ENCODE data around the gene SMIM14. TPM values are rescaled to one million over a fixed set of nuclear protein-coding genes. Genes with fewer than 3 reads are reported as not detected.
"Not testable (repeated sequence)": the region's sequence is repeated elsewhere in the genome, so short reads cannot be mapped to it uniquely, and the experiment has no call there.

The SMIM14 gene
- total and polyA plus RNA-seq, 8 donors, result 52.9 to 67.8 (median 55.4) TPM

DNA sequence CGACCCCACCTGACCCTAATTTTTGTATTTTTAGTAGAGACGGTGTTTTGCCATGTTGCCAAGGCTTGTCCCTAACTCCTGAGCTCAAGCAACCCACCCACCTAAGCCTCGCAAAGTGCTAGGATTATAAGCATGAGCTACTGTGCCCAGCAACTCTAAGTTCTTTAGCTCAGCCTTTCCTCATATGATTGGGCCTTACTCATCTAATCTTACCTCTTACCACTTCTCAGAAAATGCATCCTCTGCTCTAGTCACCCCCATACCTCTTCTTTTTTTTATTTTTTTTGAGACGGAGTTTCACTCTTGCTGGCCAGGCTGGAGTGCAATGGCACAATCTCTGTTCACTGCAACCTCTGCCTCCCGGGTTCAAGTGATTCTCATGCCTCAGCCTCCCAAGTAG lies 75.9 kb downstream of the SMIM14 start:
- intact Hi-C loops (cut with DNase I), result no loop called here
- peaks cover 0 to 27% of the 10 kb centered on the region in 2 donors for H3K36me3 ChIP-seq
- no peak overlapping the region for H3K27ac ChIP-seq
- H3K9me3 ChIP-seq, result no peaks in the 10 kb centered on the region
- TF ChIP-seq, protein P1, sequence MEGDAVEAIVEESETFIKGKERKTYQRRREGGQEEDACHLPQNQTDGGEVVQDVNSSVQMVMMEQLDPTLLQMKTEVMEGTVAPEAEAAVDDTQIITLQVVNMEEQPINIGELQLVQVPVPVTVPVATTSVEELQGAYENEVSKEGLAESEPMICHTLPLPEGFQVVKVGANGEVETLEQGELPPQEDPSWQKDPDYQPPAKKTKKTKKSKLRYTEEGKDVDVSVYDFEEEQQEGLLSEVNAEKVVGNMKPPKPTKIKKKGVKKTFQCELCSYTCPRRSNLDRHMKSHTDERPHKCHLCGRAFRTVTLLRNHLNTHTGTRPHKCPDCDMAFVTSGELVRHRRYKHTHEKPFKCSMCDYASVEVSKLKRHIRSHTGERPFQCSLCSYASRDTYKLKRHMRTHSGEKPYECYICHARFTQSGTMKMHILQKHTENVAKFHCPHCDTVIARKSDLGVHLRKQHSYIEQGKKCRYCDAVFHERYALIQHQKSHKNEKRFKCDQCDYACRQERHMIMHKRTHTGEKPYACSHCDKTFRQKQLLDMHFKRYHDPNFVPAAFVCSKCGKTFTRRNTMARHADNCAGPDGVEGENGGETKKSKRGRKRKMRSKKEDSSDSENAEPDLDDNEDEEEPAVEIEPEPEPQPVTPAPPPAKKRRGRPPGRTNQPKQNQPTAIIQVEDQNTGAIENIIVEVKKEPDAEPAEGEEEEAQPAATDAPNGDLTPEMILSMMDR (IDR thresholded peaks at IDR 0.05), result no peak
- H3K4me1 ChIP-seq, result peaks cover 0 to 11% of the 10 kb centered on the region in 2 donors
- ATAC-seq, result no peak
- no peak overlapping the region for H3K4me3 ChIP-seq
- DNase-seq, result no peak
- H3K27me3 ChIP-seq, result no peaks in the 10 kb centered on the region

DNA sequence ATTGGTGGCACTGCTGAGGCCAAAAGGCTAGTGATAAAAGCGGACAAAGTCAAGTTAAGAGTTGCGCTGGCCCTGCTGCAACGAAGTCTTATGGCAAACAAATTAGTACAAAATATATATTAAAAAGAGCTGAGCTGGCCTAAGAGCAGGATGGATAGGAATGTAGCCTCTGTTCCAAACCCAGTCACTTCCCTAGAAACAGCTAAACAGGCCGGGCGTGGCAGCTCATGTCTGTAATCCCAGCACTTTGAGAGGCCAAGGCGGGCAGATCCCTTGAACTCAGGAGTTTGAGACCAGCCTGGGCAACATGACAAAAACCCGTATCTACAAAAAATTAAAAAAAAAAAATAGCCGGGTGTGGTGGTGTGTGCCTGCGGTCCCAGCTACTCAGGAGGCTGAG lies 79.0 kb downstream of the SMIM14 start:
- H3K4me3 ChIP-seq, result no peak overlapping the region
- intact Hi-C loops (cut with DNase I), result no loop called here
- no peaks in the 10 kb centered on the region for H3K27me3 ChIP-seq
- TF ChIP-seq, protein P1 (IDR thresholded peaks at IDR 0.05), result no peak
- DNase-seq, result no peak
- H3K9me3 ChIP-seq, result no peaks in the 10 kb centered on the region
- H3K27ac ChIP-seq, result peak overlapping the region; percentile 48 to 55
- peak; percentile 33 for ATAC-seq
- peaks cover 0 to 19% of the 10 kb centered on the region in 2 donors for H3K36me3 ChIP-seq
- H3K4me1 ChIP-seq, result peaks cover 0 to 11% of the 10 kb centered on the region in 2 donors

DNA sequence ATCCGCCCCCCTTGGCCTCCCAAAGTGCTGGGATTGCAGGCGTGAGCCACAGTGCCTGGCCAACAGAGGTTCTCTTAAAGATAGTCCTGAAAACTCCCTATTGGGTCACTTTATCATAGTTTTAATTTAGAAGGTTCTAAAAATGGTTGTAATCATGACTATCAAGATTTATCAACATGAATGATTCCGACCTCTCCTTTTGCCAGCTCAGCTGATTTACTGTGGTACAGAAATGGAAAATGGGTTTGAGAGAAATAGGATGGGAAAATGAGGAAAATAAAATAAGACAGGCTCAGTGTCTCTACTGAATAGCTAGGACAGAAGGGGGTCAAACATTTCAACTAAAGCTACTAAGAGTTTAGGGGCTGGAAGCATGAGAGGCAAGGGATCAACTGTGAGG lies 83.2 kb downstream of the SMIM14 start:
- TF ChIP-seq, protein P1 (IDR thresholded peaks at IDR 0.05), result no peak
- no peak overlapping the region for H3K27ac ChIP-seq
- DNase-seq, result no peak
- no peak overlapping the region for H3K4me3 ChIP-seq
- peaks cover 0 to 11% of the 10 kb centered on the region in 2 donors for H3K4me1 ChIP-seq
- H3K36me3 ChIP-seq, result peaks cover 0 to 35% of the 10 kb centered on the region in 2 donors
- no peaks in the 10 kb centered on the region for H3K9me3 ChIP-seq
- H3K27me3 ChIP-seq, result no peaks in the 10 kb centered on the region
- intact Hi-C loops (cut with DNase I), result no loop called here
- no peak for ATAC-seq

DNA sequence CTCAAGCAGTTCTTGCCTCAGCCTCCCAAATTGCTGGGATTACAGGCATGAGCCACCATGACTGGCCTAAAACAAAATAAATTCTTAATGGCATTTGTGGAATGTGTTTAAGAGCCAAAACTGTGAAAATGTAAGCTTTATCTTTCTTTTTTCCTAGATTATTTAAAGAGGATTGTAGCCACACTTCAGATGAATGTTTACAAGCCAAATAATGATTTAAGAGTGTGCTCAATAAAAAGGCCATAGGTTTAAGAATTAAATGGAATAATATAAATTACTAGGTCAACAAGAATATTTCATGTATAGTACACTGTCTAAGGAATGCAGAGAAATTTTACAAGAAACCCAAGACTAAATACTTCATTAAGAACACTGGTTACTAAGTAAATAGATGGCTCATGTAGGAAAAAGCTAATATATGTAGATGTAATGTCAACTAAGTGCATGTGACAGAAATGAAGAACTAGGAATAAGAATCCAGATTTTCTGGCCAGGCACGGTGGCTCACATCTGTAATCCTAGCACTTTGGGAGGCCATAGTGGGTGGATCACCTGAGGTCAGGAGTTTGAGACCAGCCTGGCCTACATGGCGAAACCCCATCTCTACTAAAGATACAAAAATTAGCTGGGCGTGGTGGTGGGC lies 90.1 kb downstream of the SMIM14 start:
- Histone ChIP-seq H3K4me1 (no peaks in the 10 kb centered on the region), H3K4me3 (no peak overlapping the region), H3K36me3 (peaks cover 0 to 14% of the 10 kb centered on the region in 2 donors), H3K9me3 (no peaks in the 10 kb centered on the region), H3K27me3 (no peaks in the 10 kb centered on the region), H3K27ac (no peak overlapping the region)
- peak; percentile 43 for ATAC-seq
- no peak for DNase-seq
- intact Hi-C loops (cut with DNase I), result no loop called here
- TF ChIP-seq, protein P1 (IDR thresholded peaks at IDR 0.05), result no peak

DNA sequence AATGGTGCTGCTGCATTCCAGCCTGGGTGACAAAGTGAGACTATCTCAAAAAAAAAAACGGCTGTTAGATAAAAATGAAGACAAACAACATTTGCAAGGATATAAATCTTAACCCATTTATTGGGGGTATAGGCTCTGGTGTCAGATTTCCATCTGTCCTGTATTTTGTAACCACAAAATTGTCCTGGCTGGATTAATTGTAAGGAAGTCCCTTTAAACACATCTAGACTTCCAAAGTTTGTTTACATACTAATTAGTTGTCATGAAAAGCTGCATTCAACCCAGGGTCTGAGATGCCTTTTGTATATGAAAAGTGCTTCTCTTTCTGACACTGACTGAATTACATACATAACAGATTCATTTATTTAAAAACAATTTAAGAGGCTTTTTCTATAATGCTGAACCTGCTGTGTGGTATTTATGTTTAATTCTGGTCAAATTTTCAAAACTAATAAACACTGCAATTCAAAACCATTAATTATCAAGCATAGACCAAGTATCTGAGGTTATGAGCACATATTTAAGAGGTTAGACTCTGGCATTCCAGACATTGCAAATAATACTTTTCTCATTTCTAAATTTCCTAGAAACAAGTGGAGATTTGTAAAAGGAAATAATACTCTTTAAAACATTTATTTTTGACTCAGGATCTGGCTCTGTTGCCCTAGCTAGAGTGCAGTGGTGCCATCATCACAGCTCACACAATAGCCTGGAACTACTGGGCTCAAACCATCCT lies 93.9 kb downstream of the SMIM14 start:
- H3K27ac ChIP-seq, result peak overlapping the region in 1 of 2 donors; percentile 17
- no peak for ATAC-seq
- TF ChIP-seq, protein P1 (IDR thresholded peaks at IDR 0.05), result no peak
- no peak for DNase-seq
- no peak overlapping the region for H3K4me3 ChIP-seq
- no peaks in the 10 kb centered on the region for H3K4me1 ChIP-seq
- no peaks in the 10 kb centered on the region for H3K9me3 ChIP-seq
- intact Hi-C loops (cut with DNase I), result no loop called here
- H3K36me3 ChIP-seq, result no peaks in the 10 kb centered on the region
- H3K27me3 ChIP-seq, result no peaks in the 10 kb centered on the region

DNA sequence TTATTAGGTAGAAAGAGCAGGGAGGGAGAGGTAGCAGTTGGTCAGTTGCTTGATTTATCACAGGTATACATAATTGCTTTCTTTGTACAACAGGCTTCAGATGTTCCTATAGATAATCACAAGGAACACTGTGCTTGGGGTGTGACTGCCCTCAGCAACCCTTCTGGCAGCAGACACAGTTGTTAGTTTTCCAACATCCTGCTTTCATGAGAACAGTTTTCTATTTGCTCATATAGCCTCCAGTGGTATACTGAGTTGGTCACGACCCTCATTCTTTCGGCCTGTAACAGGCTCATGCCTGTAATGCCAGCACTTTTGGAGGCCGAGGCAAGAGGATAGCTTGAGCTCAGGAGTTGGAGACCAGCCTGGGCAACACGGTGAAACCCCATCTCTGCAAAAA lies 94.6 kb downstream of the SMIM14 start:
- H3K27ac ChIP-seq; H3K4me1 ChIP-seq; ATAC-seq; DNase-seq; H3K9me3 ChIP-seq; H3K27me3 ChIP-seq; H3K36me3 ChIP-seq; H3K4me3 ChIP-seq; intact Hi-C loops (cut with DNase I): not testable (repeated sequence)

Data from left lung (tissue), 10 donors.